Liver (tissue), 9 donors: ENCODE data around the gene CHMP5. TPM values are rescaled to one million over a fixed set of nuclear protein-coding genes. Genes with fewer than 3 reads are reported as not detected.

Experiments used
- DNase-seq: peaks from one replicate; pipeline ENCODE4 v3.0.0-alpha.2; 2017; ENCODE audit warnings: low spot score
- H3K27ac ChIP-seq, 2 donors: one replicate each; pipeline ENCODE4 v1.7.0; 2013; ENCODE audit warnings: inconsistent platforms in 2 of 2, low read length in 2 of 2, control low read depth in 1 of 2, low read depth in 1 of 2, mild to moderate bottlenecking in 1 of 2
- H3K27me3 ChIP-seq, 4 donors: one replicate each; pipeline versions ENCODE4 v1.6.1 to v1.7.0; 2013; ENCODE audit warnings: low read length in 3 of 4, inconsistent platforms in 1 of 4, mild to moderate bottlenecking in 1 of 4, moderate library complexity in 1 of 4; ENCODE audit not compliant: control insufficient read depth in 4 of 4, insufficient read depth in 4 of 4
- H3K36me3 ChIP-seq, 4 donors: one replicate each; pipeline versions ENCODE4 v1.6.1 to v1.7.0; 2013; ENCODE audit warnings: low read length in 3 of 4, mild to moderate bottlenecking in 3 of 4, low read depth in 1 of 4, moderate library complexity in 1 of 4; ENCODE audit not compliant: control insufficient read depth in 4 of 4, insufficient read depth in 3 of 4
- H3K4me1 ChIP-seq, 4 donors: one replicate each; pipeline versions ENCODE4 v1.6.1 to v1.7.0; 2013; ENCODE audit warnings: low read length in 3 of 4, mild to moderate bottlenecking in 3 of 4, moderate library complexity in 1 of 4; ENCODE audit not compliant: control insufficient read depth in 4 of 4, insufficient read depth in 4 of 4
- H3K4me3 ChIP-seq, 3 donors: one replicate each; pipeline versions ENCODE4 v1.6.1 to v1.7.0; 2013; ENCODE audit warnings: low read length in 3 of 3, control low read depth in 1 of 3, low read depth in 1 of 3, mild to moderate bottlenecking in 1 of 3
- H3K9ac ChIP-seq, 2 donors: one replicate each; pipeline ENCODE4 v1.7.0; 2013; ENCODE audit warnings: low read length in 2 of 2, mild to moderate bottlenecking in 2 of 2, moderate library complexity in 2 of 2, control low read depth in 1 of 2, low read depth in 1 of 2
- H3K9me3 ChIP-seq, 4 donors: one replicate each; pipeline versions ENCODE4 v1.6.1 to v1.7.0; 2013; ENCODE audit warnings: low read length in 3 of 4; ENCODE audit not compliant: control insufficient read depth in 4 of 4
- ATF3 ChIP-seq: IDR thresholded peaks from 2 replicates; pipeline ENCODE4 v1.6.1; 2016; ENCODE audit warnings: antibody characterized with exemption
- EGR1 ChIP-seq, 2 donors: IDR thresholded peaks; 2 replicates each; pipeline ENCODE4 v1.6.1; 2016 to 2018; ENCODE audit warnings: antibody characterized with exemption in 2 of 2, low read depth in 2 of 2
- FOXA1 ChIP-seq: IDR thresholded peaks from 2 replicates; pipeline ENCODE4 v1.6.1; 2016; ENCODE audit warnings: antibody characterized with exemption
- FOXA2 ChIP-seq: IDR thresholded peaks from 2 replicates; pipeline ENCODE4 v1.6.1; 2016; ENCODE audit warnings: antibody characterized with exemption
- GABPA ChIP-seq, 2 donors: IDR thresholded peaks in 1 of 2; conservative IDR thresholded peaks in 1 of 2; 2 replicates each; pipeline ENCODE4 v1.6.1; 2016; ENCODE audit warnings: antibody characterized with exemption in 2 of 2, mild to moderate bottlenecking in 1 of 2, moderate library complexity in 1 of 2
- HNF4A ChIP-seq, 2 donors: conservative IDR thresholded peaks; 2 replicates each; pipeline ENCODE4 v1.6.1; 2016; ENCODE audit warnings: antibody characterized with exemption in 2 of 2, mild to moderate bottlenecking in 2 of 2
- HNF4G ChIP-seq: IDR thresholded peaks from 2 replicates; pipeline ENCODE4 v1.6.1; 2016; ENCODE audit warnings: antibody characterized with exemption
- JUND ChIP-seq, 2 donors: IDR thresholded peaks; 2 replicates each; pipeline ENCODE4 v1.6.1; 2016; ENCODE audit warnings: antibody characterized with exemption in 2 of 2
- MAX ChIP-seq: IDR thresholded peaks from 2 replicates; pipeline ENCODE4 v1.6.1; 2016; ENCODE audit warnings: antibody characterized with exemption
- NR2F2 ChIP-seq: IDR thresholded peaks from 2 replicates; pipeline ENCODE4 v1.6.1; 2016; ENCODE audit warnings: antibody characterized with exemption
- RAD21 ChIP-seq, 2 donors: IDR thresholded peaks; 2 replicates each; pipeline ENCODE4 v1.6.1; 2016; ENCODE audit warnings: antibody characterized with exemption in 2 of 2, mild to moderate bottlenecking in 2 of 2
- SP1 ChIP-seq: IDR thresholded peaks from 2 replicates; pipeline ENCODE4 v1.6.1; 2018; ENCODE audit warnings: antibody characterized with exemption, mild to moderate bottlenecking
- TAF1 ChIP-seq: conservative IDR thresholded peaks from 2 replicates; pipeline ENCODE4 v1.6.1; 2016; ENCODE audit warnings: antibody characterized with exemption, mild to moderate bottlenecking
- YY1 ChIP-seq: IDR thresholded peaks from 2 replicates; pipeline ENCODE4 v1.6.1; 2016; ENCODE audit warnings: antibody characterized with exemption, mild to moderate bottlenecking
- ZBTB33 ChIP-seq: IDR thresholded peaks from 2 replicates; pipeline ENCODE4 v1.6.1; 2016; ENCODE audit warnings: antibody characterized with exemption
- WGBS: extraction: QIAGEN DNeasy Blood & Tissue Kit; methylation state at CpG from one replicate; pipeline ENCODE4 v1.1.7; 2013; 5-methylcytosine and 5-hydroxymethylcytosine counted together
- polyA plus RNA-seq, 2 donors: library from polyadenylated mRNA; stranded (reverse) in 1 of 2; unstranded in 1 of 2; fragments of 200-250 nt in 1 of 2; fragments of >200 nt in 1 of 2; fragmentation: Nextera tagmentation in 1 of 2; extraction: Ambion mirVana in 1 of 2; gene quantifications; one replicate each; pipeline versions ENCODE4 v1.2.1 to v1.2.3, GENCODE V29; 2013 to 2015
- total RNA-seq, 2 donors: library from RNA; depleted of rRNA; stranded (reverse); fragments of >200 nt; gene quantifications; one replicate each; pipeline ENCODE4 v1.2.3, GENCODE V29; 2014
- donor health status: healthy.
- donor health status: healthy.
- donor health status: healthy.
- donor health status: healthy.
- donor health status: healthy.

CHMP5 gene
- total and polyA plus RNA-seq, 4 donors: 23.2 to 34.8 (median 27.8) TPM

DNA sequence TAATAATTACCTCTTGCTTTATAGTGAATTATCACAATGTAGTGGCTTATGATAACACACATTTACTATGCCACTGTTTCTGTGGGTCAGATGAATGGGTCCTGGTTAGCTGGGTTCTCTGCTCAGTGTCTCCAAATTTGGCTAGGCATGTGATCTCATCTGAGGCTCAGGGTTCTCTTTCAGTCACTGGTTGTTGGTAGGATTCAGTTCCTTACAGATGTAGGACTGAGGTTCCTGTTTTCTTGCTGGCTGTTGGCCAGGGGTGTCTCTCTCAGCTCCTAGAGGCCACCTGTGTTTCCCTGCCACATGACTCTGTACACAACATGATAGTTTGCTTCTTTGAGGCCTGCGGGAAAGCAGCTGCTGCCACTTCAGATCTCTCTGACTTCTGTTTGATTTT is 32.6 kb downstream of the CHMP5 start:
- peak; percentile 41 for DNase-seq
- Histone ChIP-seq H3K4me1 (peaks cover 12 to 79% (median 68%) of the 10 kb centered on the region in 4 donors), H3K27ac (peak overlapping the region in 1 of 2 donors; percentile 47), H3K9ac (peak overlapping the region in 1 of 2 donors; percentile 50), H3K36me3 (peaks cover 9 to 58% (median 27%) of the 10 kb centered on the region in 4 donors), H3K27me3 (no peaks in the 10 kb centered on the region), H3K9me3 (no peaks in the 10 kb centered on the region), H3K4me3 (no peak overlapping the region)
- WGBS: 47% methylated on average over 1 of the region's 1 CpG
- TF ChIP-seq ZBTB33: no peak

- Histone ChIP-seq H3K27me3 (no peaks in the 10 kb centered on the region), H3K9ac (no peak overlapping the region), H3K9me3 (no peaks in the 10 kb centered on the region), H3K4me3 (no peak overlapping the region), H3K4me1 (peaks cover 5 to 53% (median 44%) of the 10 kb centered on the region in 4 donors), H3K27ac (no peak overlapping the region), H3K36me3 (peaks cover 9 to 81% (median 50%) of the 10 kb centered on the region in 4 donors)
- WGBS: 71% methylated on average over 2 of the region's 2 CpGs
- no peak for DNase-seq
- TF ChIP-seq EGR1 (IDR thresholded peaks at IDR 0.05; ENCODE audit: low read depth in 2 of 2) (no peak), HNF4G (peak; percentile 32), GABPA (IDR thresholded peaks at IDR 0.05 in 1 of 2, conservative IDR thresholded peaks at IDR 0.05 in 1 of 2) (no peak), HNF4A (conservative IDR thresholded peaks at IDR 0.05) (peak; percentile 53 to 77), RAD21 (IDR thresholded peaks at IDR 0.05) (peak in 1 of 2 donors; percentile 4), ATF3 (no peak), MAX (no peak), FOXA1 (no peak), YY1 (no peak), TAF1 (no peak), SP1 (peak; percentile 39), FOXA2 (no peak), ZBTB33 (no peak)
Measured at GRCh38 chr9:33300546-33300945, 35.7 kb downstream of the CHMP5 start.

GRCh38 chr9:33304362-33304761 is 39.5 kb downstream of the CHMP5 start:
- TF ChIP-seq NR2F2: no peak
- TF ChIP-seq MAX: no peak
- no peak for TF ChIP-seq EGR1 (IDR thresholded peaks at IDR 0.05; ENCODE audit: low read depth in 2 of 2)
- no peak for TF ChIP-seq JUND (IDR thresholded peaks at IDR 0.05)
- TF ChIP-seq ATF3: no peak
- TF ChIP-seq FOXA1: no peak
- no peak for TF ChIP-seq FOXA2
- TF ChIP-seq HNF4A (conservative IDR thresholded peaks at IDR 0.05): no peak
- TF ChIP-seq YY1: no peak
- no peak overlapping the region for H3K27ac ChIP-seq
- no peak overlapping the region for H3K4me3 ChIP-seq
- no peaks in the 10 kb centered on the region for H3K27me3 ChIP-seq
- DNase-seq: no peak
- H3K36me3 ChIP-seq: peaks cover 19 to 83% (median 74%) of the 10 kb centered on the region in 4 donors
- 95% methylated on average over 1 of the region's 1 CpG for WGBS
- no peak overlapping the region for H3K9ac ChIP-seq
- H3K9me3 ChIP-seq: no peaks in the 10 kb centered on the region
- H3K4me1 ChIP-seq: peaks cover 0 to 16% (median 11%) of the 10 kb centered on the region in 4 donors
